GM12873 (cell line): ENCODE measurements around the gene NAXD.

ENCODE experiments used
- TF ChIP-seq, protein P1 (sequence below): IDR thresholded peaks from 2 replicates; pipeline ENCODE4 v1.5.1; 2012; ENCODE audit warnings: low read depth, mild to moderate bottlenecking, moderate library complexity, low read length, control low read depth; ENCODE audit not compliant: insufficient read depth; ENCODE audit errors: missing control alignments

The NAXD gene

DNA sequence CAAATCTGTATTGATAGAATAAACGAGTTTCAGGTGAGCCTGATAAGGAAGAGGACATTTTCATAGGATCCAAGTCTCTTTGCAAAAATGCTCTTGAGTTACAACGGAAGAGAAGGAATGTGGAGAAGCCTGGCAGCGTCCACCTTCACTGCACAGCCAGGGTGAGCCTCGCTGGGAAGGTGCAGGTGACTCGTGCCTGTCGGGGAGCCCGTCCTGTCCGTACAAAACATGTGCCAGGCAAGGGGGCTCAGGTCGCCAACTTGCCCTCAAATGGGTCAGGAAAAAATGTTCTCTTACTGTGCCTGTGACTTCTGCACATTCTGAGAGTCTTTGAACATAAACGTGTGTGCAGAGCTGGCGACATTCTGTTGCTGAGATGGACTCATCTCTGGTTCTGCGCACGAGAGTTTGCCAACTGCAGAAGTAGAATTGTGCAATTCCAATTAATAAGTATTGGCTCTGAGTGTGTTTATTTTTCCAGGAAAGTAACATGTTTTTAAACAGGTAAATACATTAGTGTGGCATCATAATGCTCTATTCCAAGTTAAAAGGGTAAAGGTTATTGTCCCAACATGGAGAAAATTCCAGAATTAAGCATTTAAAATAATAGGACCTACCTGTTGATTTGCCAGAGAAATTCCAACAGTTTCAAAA is 28.6 kb downstream of the NAXD start:
- TF ChIP-seq, protein P1, sequence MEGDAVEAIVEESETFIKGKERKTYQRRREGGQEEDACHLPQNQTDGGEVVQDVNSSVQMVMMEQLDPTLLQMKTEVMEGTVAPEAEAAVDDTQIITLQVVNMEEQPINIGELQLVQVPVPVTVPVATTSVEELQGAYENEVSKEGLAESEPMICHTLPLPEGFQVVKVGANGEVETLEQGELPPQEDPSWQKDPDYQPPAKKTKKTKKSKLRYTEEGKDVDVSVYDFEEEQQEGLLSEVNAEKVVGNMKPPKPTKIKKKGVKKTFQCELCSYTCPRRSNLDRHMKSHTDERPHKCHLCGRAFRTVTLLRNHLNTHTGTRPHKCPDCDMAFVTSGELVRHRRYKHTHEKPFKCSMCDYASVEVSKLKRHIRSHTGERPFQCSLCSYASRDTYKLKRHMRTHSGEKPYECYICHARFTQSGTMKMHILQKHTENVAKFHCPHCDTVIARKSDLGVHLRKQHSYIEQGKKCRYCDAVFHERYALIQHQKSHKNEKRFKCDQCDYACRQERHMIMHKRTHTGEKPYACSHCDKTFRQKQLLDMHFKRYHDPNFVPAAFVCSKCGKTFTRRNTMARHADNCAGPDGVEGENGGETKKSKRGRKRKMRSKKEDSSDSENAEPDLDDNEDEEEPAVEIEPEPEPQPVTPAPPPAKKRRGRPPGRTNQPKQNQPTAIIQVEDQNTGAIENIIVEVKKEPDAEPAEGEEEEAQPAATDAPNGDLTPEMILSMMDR: no peak

DNA sequence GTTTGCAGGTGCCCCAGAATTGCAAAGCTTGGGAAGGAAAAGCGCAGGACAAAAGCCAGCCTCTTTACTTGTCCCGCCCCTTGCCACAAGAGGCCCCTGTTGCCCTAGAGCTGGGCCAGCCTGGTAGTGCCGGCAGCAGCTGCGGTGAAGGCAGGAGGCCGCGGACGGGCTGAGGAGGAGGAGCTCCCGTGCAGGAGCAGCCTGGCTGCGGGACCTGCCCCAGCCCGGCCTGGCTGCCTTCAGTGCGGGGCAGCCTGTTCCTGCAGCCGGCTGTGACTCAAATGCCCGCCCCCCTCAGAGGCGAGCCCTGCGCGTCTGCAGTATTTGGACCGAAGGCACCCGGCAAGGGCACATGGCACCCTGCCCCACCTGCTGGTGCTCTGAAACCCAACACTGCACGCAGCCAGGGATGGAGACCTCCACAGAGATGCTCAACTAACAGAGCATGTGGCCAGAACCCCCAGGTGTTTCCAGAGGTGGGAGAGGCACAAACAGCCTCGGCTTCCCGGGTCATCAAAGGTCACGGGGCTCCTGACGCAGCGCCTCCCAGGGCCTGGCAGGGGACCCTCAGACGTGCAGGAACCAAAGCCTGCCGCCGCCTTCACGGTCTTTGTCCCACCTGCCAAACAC is 29.7 kb downstream of the NAXD start:
- TF ChIP-seq, protein P1: peak; percentile 53

DNA sequence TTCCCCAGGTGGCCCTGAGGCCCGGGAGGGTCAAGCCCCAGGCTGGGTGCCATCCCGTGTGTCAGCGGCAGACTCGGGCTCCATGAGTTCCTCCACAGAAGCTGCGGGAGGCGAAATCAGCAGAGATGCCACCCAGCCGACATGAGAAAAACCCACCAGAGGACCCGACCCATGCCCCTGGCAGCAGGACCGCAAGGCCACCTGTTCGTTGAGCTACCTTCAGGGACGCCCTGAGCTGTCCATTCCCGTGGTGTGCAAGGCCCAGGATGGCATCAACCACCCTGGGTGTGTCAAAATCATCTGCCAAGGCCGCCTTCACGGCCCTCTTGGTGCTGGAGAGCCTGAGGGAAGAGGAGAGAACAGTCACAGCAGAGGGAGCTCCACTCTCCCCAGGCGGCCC is 30.4 kb downstream of the NAXD start:
- TF ChIP-seq, protein P1: no peak

DNA sequence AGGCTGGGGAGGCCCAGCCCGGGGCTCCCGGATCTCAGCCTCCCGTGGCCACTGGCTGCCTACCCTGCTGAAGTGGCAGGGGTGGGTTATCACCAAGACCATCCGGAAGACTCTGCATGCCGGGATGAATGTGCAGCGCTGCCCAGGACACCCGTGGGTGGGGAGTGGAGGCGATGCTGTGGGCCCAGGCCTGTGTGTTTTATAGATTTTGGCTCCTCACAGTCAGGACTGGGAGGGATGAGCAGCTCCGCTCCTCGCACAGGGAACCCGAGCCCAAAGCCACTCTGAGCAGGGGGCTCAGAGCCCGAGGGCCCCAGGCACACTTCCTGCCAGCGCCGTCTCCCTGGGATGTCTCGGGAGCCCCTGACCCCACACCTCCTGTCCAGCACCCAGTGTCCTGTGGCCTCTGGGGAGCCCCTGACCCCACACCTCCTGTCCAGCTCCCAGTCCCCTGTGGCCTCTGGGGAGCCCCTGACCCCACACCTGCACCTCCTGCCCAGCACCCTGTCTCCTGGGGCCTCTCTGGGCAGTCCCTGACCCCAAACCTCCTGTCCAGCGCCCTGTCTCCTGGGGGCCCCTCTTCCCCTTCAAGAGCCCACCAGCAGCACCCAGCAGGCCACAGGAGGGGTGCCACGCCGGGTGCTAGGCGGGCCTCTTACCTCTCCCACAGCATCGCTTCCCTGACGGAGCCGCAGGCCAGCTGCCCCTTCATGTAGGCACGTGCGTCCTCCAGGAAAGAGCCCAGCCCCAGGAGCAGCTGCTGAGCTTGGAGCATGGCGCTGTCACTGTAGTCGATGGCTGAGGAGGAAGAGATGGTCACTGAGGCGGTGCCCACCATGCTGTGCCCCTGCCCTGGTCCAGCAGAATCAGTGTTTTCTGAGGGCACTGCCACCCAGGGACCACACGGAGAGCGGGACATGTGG is 31.4 kb downstream of the NAXD start:
- TF ChIP-seq, protein P1: no peak

DNA sequence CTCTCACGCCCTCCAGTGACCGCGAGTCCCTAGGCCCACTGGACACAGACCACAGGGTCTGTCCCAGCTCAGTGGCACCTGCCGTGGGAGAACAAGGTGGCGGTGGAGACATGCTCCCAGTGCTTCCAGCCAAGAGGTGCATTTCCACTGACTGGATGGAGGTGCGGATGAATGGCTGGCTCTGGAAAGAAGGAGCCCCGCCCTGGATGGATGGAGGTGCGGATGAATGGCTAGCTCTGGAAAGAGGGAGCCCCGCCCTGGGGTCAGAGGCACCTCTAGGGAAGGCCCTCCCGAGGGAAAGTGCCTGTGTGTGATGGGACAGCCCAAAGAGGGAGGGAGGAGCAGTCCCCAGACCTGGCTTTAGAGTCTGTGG is 32.0 kb downstream of the NAXD start:
- TF ChIP-seq, protein P1: no peak

DNA sequence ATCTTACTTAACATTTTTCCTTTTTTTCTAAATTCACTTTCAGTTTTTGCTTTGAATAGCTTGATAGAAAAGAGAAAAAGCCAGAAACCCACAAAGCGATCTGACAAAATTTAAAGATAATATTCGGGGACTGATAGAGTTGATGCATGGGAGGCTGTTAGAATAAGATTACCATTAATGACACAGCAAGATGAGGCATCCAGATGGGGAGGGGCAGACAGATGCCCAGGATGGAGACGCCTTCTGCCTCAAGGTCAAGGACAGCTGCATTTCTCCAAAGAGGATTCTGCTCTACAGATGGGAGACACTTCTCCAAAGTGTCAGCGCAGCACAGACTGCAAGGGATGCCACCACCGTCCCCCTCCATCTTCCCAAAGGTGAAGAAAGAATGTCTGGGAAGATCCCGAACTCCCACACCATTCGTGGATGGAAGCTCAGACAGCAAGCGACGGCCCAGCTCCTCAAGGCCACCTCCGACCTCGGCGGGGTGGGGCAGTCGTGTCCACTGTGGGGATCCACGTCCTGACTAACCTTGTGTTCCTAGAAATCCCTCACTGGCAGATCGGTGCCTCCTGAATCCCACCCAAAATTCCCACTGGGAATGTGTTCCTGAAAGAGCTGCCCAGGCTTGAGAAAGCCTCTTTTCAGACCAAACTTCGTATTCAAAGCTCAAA is 32.9 kb downstream of the NAXD start:
- TF ChIP-seq, protein P1: no peak
